IMR-90 (cell line): ENCODE data around the gene CDC25A. TPM values are rescaled to one million over a fixed set of nuclear protein-coding genes. Genes with fewer than 3 reads are reported as not detected.

Experiments
- ATAC-seq: fragments of 200-7000 bp; cut with Tn5 transposase; 2 replicates; pipeline ENCODE4 v1.9.1; 2020; ENCODE audit warnings: low read depth, mild to moderate bottlenecking, moderate library complexity
- BruUV-seq: library from RNA; stranded (reverse); fragments of 400-500 nt; replicated peaks from 2 replicates; lab custom pipeline; 2021; lab: Mats Ljungman, UMichigan
- CTCF ChIA-PET: fragments of 300-600 bp; formaldehyde crosslinking; extraction: SDS; loops from one replicate; lab custom pipeline; 2021; ENCODE audit warnings: antibody characterized with exemption; lab: Yijun Ruan, JAX
- POLR2A ChIA-PET: fragments of 300-600 bp; sonication (Branson Sonifier 250); formaldehyde crosslinking; loops from one replicate; lab custom pipeline; 2022; ENCODE audit warnings: antibody characterized with exemption; ENCODE audit not compliant: unreplicated experiment; lab: Charles Lee
- DNase-seq: peaks from one replicate; pipeline ENCODE4 v3.0.0; 2013
- H2AFZ ChIP-seq: replicated peaks from 2 replicates; pipeline ENCODE3; 2013; ENCODE audit warnings: low read length, mild to moderate bottlenecking; ENCODE audit not compliant: poor library complexity
- H2AK5ac ChIP-seq: 2 replicates; pipeline ENCODE4 v1.6.1; 2013; ENCODE audit warnings: low read depth, low read length, inconsistent platforms
- H2AK9ac ChIP-seq: replicated peaks from 2 replicates; pipeline ENCODE3; 2013; ENCODE audit warnings: mild to moderate bottlenecking, low read depth, low read length, moderate library complexity; ENCODE audit not compliant: poor library complexity
- H2BK120ac ChIP-seq: 2 replicates; pipeline ENCODE4 v1.6.1; 2013; ENCODE audit warnings: low read depth, low read length, inconsistent platforms
- H2BK15ac ChIP-seq: 3 replicates; pipeline ENCODE4 v1.6.1; 2013; ENCODE audit warnings: low read depth, low read length, inconsistent platforms
- H2BK20ac ChIP-seq: 2 replicates; pipeline ENCODE4 v1.6.1; 2013; ENCODE audit warnings: low read depth, mild to moderate bottlenecking, inconsistent platforms, low read length, moderate library complexity
- H2BK5ac ChIP-seq: 2 replicates; pipeline ENCODE4 v1.6.1; 2013; ENCODE audit warnings: mild to moderate bottlenecking, low read depth, low read length, inconsistent platforms; ENCODE audit not compliant: poor library complexity, severe bottlenecking
- H3K14ac ChIP-seq: replicated peaks from 2 replicates; pipeline ENCODE4 v1.6.1; 2013; ENCODE audit warnings: low read depth, low read length, inconsistent platforms
- H3K18ac ChIP-seq: 2 replicates; pipeline ENCODE4 v1.6.1; 2013; ENCODE audit warnings: low read depth, low read length, control low read depth
- H3K23ac ChIP-seq: 2 replicates; pipeline ENCODE4 v1.6.1; 2013; ENCODE audit warnings: low read depth, low read length, inconsistent platforms
- H3K27ac ChIP-seq: 2 replicates; pipeline ENCODE4 v1.5.1; 2013; ENCODE audit warnings: mild to moderate bottlenecking, control low read depth, low read length; ENCODE audit not compliant: insufficient read depth
- H3K27me3 ChIP-seq: 2 replicates; pipeline ENCODE4 v1.6.1; 2013; ENCODE audit warnings: low read length; ENCODE audit not compliant: control insufficient read depth, insufficient read depth
- H3K36me3 ChIP-seq: 2 replicates; pipeline ENCODE4 v1.6.1; 2013; ENCODE audit warnings: low read length, mixed read lengths; ENCODE audit not compliant: control insufficient read depth, insufficient read depth
- H3K4ac ChIP-seq: 2 replicates; pipeline ENCODE4 v1.6.1; 2013; ENCODE audit warnings: low read depth, low read length, inconsistent platforms
- H3K4me1 ChIP-seq: 2 replicates; pipeline ENCODE4 v1.6.1; 2013; ENCODE audit warnings: low read length, mixed read lengths; ENCODE audit not compliant: control insufficient read depth, insufficient read depth
- H3K4me2 ChIP-seq: 2 replicates; pipeline ENCODE4 v1.6.1; 2013; ENCODE audit warnings: low read depth, mild to moderate bottlenecking, control low read depth, low read length, moderate library complexity
- H3K4me3 ChIP-seq: 2 replicates; pipeline ENCODE4 v1.5.1; 2013; ENCODE audit warnings: low read depth, mild to moderate bottlenecking, control low read depth, low read length, moderate library complexity; ENCODE audit not compliant: insufficient read depth
- H3K56ac ChIP-seq: 2 replicates; pipeline ENCODE4 v1.6.1; 2013; ENCODE audit warnings: low read length, inconsistent platforms; ENCODE audit not compliant: insufficient read depth; ENCODE audit errors: extremely low read depth
- H3K79me1 ChIP-seq, 2 experiments: 2 replicates each; pipeline ENCODE4 v1.6.1; 2013; ENCODE audit warnings: low read length in 2 of 2, inconsistent platforms in 1 of 2, low read depth in 1 of 2
- H3K9ac ChIP-seq: 2 replicates; pipeline ENCODE4 v1.6.1; 2013; ENCODE audit warnings: low read depth, low read length, control low read depth
- H3K9me1 ChIP-seq: 2 replicates; pipeline ENCODE4 v1.6.1; 2013; ENCODE audit warnings: low read length, inconsistent platforms; ENCODE audit not compliant: insufficient read depth
- H3K9me3 ChIP-seq: 2 replicates; pipeline ENCODE4 v1.6.1; 2013; ENCODE audit warnings: low read length; ENCODE audit not compliant: control insufficient read depth, insufficient read depth
- H4K20me1 ChIP-seq: 2 replicates; pipeline ENCODE4 v1.6.1; 2013; ENCODE audit warnings: low read length, inconsistent platforms; ENCODE audit not compliant: insufficient read depth
- H4K5ac ChIP-seq: 2 replicates; pipeline ENCODE4 v1.6.1; 2013; ENCODE audit warnings: mild to moderate bottlenecking, low read depth, low read length, control low read depth
- H4K8ac ChIP-seq, 2 experiments: 2 replicates each; pipeline ENCODE4 v1.6.1; 2013; ENCODE audit warnings: low read depth in 2 of 2, low read length in 2 of 2, control low read depth in 1 of 2, inconsistent platforms in 1 of 2
- H4K91ac ChIP-seq: 2 replicates; pipeline ENCODE4 v1.6.1; 2013; ENCODE audit warnings: low read depth, low read length, inconsistent platforms; ENCODE audit not compliant: insufficient read depth
- MXI1 ChIP-seq: IDR thresholded peaks from 2 replicates; pipeline ENCODE4 v1.6.1; 2012; ENCODE audit warnings: low read depth, mild to moderate bottlenecking, low read length, moderate library complexity, borderline replicate concordance
- NFE2L2 ChIP-seq: fragments of 150-350 bp; IDR thresholded peaks from 2 replicates; pipeline ENCODE4 v1.6.1; 2016; ENCODE audit warnings: low read depth, mild to moderate bottlenecking, low read length
- RCOR1 ChIP-seq: IDR thresholded peaks from 2 replicates; pipeline ENCODE4 v1.6.1; 2012; ENCODE audit warnings: mild to moderate bottlenecking, low read length, improper control_type of control experiment; ENCODE audit not compliant: insufficient replicate concordance
- SMC3 ChIP-seq: fragments of 150-350 bp; IDR thresholded peaks from 2 replicates; pipeline ENCODE4 v1.6.1; 2016; ENCODE audit warnings: low read depth, mild to moderate bottlenecking, antibody characterized with exemption, low read length, moderate library complexity
- WGBS, 2 experiments: methylation state at CpG; one replicate each; pipeline versions ENCODE4 v1.1.5 to v1.1.7; 2013; ENCODE audit warnings: missing lambda C conversion rate in 2 of 2; ENCODE audit not compliant: insufficient read length in 1 of 2; ENCODE audit errors: extremely low coverage in 2 of 2; 5-methylcytosine and 5-hydroxymethylcytosine counted together
- dilution Hi-C: fragments of 300-500 bp; cut with HindIII; formaldehyde crosslinking; loops from one replicate; pipeline ENCODE4 v1.14.3; 2018; ENCODE audit warnings: low sequenced_read_pairs; ENCODE audit not compliant: unreplicated experiment
- in situ Hi-C: fragments of 300-500 bp; cut with MboI; formaldehyde crosslinking; loops from 3 replicates; pipeline ENCODE4 v1.14.3; 2019; ENCODE audit warnings: low sequenced_read_pairs, inconsistent platforms, mixed read lengths
- intact Hi-C: fragments of 100-400 bp; cut with micrococcal nuclease; formaldehyde crosslinking; loops from 2 replicates; pipeline ENCODE4 v1.10.0; 2022
- polyA plus RNA-seq, 3 experiments: library from polyadenylated mRNA; depleted of rRNA; stranded (reverse); fragments of >200 nt; gene quantifications; 2 replicates each; pipeline ENCODE4 v1.2.3, GENCODE V29; 2012; ENCODE audit warnings: low replicate concordance in 1 of 3
- total RNA-seq: library from RNA; depleted of rRNA; stranded (reverse); fragments of >200 nt; gene quantifications from 2 replicates; pipeline ENCODE4 v1.2.3, GENCODE V29; 2012
- TF ChIP-seq, protein P1 (sequence below): fragments of 150-350 bp; IDR thresholded peaks from 2 replicates; pipeline ENCODE4 v1.6.1; 2017; ENCODE audit warnings: mild to moderate bottlenecking, antibody characterized with exemption, low read length, low read depth

CDC25A gene
- total and polyA plus RNA-seq, 2 of the 4 experiments (the other 2 are of a cell fraction): 4.2 to 10.6 TPM

DNA sequence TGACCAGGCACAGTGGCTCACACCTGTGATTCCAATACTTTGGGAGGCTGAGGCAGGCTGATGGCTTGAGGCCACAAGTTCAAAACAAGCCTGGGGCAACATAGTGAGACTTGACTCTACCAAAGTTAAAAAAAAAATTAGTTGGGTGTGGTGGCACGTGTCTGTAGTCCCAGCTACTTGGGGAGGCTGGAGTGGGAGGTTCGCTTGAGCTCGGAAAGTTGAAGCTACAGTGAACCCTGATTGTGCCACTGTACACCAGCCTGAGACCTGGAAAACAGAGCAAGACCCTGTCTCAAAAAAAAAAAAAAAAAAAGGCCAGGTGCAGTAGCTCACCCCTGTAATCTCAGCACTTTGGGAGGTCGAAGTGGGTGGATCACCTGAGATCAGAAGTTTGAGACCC, 3.1 kb downstream of the CDC25A start:
- peaks cover 12% of the 10 kb centered on the region for H3K36me3 ChIP-seq

More for the DNA sequence above, 3.1 kb downstream of the CDC25A start:
- Histone ChIP-seq H3K18ac (no peak overlapping the region), H2BK15ac (no peak overlapping the region), H3K4me2 (no peak overlapping the region), H3K23ac (no peak overlapping the region), H3K79me1 (peaks cover 24 to 39% of the 10 kb centered on the region in 2 experiments), H4K20me1 (0 out of 2 replicates have a peak, but pooled peaks cover 3% of the 10 kb centered on the region), H4K91ac (no peak overlapping the region), H2AFZ (no peak overlapping the region), H3K4ac (no peak overlapping the region), H2BK20ac (no peak overlapping the region), H3K9ac (no peak overlapping the region), H4K5ac (no peak overlapping the region), H2AK5ac (no peak overlapping the region), H4K8ac (no peak overlapping the region), H2AK9ac (no peak overlapping the region), H3K9me1 (peaks cover 3% of the 10 kb centered on the region; the same call in 1 of the 2 replicates), H3K27me3 (no peaks in the 10 kb centered on the region), H3K4me1 (peaks cover 2% of the 10 kb centered on the region; the same call in 1 of the 2 replicates), H3K9me3 (no peaks in the 10 kb centered on the region), H3K56ac (no peak overlapping the region), H2BK120ac (no peak overlapping the region), H3K4me3 (no peak overlapping the region), H2BK5ac (no peak overlapping the region), H3K27ac (no peak overlapping the region), H3K14ac (no peak overlapping the region)
- no peak for DNase-seq
- dilution Hi-C loops: no loop called here
- in situ Hi-C loops: no loop called here
- intact Hi-C loops: no loop called here
- BruUV-seq: no TSS peak
- ChIA-PET CTCF (no interaction called here), POLR2A (interaction anchor here (0.6 kb wide), 1 partner anchor 257 kb away, joined by 10 read pairs; no protein-coding TSS in a partner anchor)
- WGBS, 2 experiments: no CpG with 5 or more reads among the region's 4 CpGs
- no peak for ATAC-seq
- TF ChIP-seq NFE2L2: no peak
- TF ChIP-seq MXI1: no peak
- no peak for TF ChIP-seq RCOR1
- TF ChIP-seq, protein P1, sequence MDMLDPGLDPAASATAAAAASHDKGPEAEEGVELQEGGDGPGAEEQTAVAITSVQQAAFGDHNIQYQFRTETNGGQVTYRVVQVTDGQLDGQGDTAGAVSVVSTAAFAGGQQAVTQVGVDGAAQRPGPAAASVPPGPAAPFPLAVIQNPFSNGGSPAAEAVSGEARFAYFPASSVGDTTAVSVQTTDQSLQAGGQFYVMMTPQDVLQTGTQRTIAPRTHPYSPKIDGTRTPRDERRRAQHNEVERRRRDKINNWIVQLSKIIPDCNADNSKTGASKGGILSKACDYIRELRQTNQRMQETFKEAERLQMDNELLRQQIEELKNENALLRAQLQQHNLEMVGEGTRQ: no peak
- TF ChIP-seq SMC3: no peak
